Measurements from ENCODE around the gene CAMTA1.

GRCh38 chr1:7116001-7116400 lies 330.7 kb downstream of the CAMTA1 start:
- TF ChIP-seq TCF7L2 (IDR thresholded peaks at IDR 0.05; ENCODE audit: low read depth, low read length) (no peak), CTCF (IDR thresholded peaks at IDR 0.05) (no peak), POLR2AphosphoS5 (IDR thresholded peaks at IDR 0.05; ENCODE audit: low read depth, low read length) (no peak), REST (IDR thresholded peaks at IDR 0.05; ENCODE audit: insufficient read depth in 1 of 2, low read depth in 2 of 2, low read length in 1 of 2) (no peak)
